HG02884 (cell line): ENCODE data around the gene ZNF860.
A peak's percentile ranks its signal among the peaks of the same experiment; 100 is the strongest.

Source experiments
- ATAC-seq: cut with Tn5 transposase; IDR thresholded peaks from one replicate; pipeline ENCODE4 v1.9.1; 2021; ENCODE audit warnings: mild to moderate bottlenecking, moderate library complexity; ENCODE audit not compliant: unreplicated experiment

The ZNF860 gene

DNA sequence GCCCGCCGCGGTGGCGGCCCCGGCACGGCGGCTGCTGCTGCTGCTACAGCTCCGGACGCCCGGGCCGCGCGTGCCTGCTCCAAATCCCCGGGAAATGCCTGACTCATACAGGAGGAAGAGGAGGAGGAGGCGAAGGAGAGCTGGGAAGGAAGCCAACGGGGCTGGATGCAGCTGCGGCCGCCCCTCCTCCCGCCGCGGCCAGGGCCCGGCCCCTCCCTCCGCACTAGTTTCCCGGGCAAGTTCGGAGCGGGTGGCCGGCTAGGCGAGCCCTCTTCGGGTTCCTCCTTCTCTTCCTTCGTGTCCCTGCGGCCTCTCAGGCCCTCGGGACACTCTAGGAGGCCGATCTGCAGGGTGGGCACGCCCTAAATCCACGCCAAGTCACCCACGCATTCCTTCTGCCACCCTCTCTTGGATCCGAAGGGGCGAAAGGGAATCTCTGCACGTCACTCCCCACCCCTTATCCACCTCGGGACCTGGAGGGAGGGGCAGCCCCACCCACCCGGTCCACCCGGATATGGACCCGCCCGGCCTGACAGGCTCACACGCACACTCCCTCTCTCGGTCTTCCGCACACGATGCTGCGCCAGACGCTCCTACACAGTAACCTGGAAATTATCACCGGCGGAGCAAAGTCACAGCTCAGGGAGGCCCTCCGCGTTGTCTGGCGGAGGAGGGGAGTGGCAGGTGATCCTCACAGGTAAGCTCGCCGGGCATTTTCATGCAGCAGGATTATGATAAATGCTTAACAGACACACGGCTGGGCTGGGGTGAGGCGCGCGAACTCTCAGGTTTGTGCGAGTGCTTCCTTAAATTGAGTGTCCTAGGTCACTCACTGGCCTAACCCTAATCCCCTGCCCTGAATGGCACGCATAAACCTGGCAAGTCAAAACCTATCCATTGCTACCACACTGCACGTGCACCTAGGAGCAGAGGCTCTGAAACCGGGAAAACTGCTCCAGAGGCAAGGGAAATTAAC is at the start of gene ZNF860, which contains the start of gene OSBPL10:
TSS of gene ZNF860 (plus strand) at position 545 of the 976 bp plus-strand sequence. CDS start 7,330 bp downstream, outside the sequence.
TSS of gene OSBPL10 (minus strand) at position 57 of the 976 bp plus-strand sequence. CDS start 83 bp downstream, outside the sequence.
- ATAC-seq, result peak; percentile 27

DNA sequence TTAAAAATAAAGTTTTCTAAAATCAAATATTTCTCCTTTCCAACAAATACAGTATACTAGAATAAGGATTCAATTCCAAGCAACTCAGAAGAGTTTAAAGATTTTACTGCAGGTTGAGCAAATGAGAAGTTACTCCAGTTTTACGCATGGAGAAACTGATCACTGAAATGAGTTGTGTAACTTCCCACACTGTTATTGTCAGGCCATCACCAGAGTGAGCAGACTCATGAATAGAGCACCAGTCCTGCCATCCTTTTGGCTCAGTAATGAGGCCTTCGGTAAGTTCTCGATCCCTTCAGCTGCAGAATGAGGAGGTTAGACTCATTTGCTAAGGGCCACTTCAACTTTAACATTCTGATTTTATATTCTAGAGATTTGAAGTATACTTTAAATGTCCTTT is 48.6 kb upstream of the ZNF860 start:
- ATAC-seq, result no peak

DNA sequence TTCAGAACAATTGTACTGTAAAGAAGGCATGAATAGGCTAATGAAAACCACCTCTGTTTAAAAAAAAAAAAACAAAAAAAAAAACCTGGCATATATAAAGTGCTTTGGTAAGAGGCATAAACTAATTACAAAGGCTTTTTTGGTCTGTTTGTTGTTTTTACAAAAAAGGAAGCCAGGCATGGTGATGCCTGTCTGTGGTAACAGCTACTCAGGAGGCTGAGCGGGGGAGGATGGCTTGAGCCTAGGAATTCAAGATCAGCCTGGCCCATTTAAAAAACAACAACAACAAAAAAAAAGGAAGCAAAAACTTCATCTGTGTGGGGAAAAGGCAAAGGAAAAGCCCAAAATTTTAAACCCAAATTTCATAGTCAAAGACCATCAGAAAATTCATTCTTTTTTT is 47.5 kb upstream of the ZNF860 start:
- no peak for ATAC-seq

DNA sequence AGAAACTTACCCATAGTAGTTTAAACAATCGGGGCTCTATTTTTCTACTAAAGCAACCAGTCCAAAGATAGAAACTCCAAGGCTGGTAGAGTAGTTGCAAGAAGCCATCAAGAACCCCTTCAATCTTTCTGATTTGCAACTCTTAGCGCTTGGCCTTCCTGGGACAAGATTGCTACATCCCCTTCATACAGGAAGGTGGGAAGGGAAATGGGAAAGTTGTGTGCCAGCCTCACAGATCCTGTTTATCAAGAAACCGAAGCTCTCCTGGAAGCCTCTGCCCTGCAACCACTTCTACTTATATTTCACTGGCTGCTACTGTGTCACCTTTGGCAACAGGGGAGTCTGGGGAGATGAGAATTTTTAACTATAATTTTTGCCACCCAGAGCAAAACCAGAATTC is 46.7 kb upstream of the ZNF860 start:
- ATAC-seq, result no peak

DNA sequence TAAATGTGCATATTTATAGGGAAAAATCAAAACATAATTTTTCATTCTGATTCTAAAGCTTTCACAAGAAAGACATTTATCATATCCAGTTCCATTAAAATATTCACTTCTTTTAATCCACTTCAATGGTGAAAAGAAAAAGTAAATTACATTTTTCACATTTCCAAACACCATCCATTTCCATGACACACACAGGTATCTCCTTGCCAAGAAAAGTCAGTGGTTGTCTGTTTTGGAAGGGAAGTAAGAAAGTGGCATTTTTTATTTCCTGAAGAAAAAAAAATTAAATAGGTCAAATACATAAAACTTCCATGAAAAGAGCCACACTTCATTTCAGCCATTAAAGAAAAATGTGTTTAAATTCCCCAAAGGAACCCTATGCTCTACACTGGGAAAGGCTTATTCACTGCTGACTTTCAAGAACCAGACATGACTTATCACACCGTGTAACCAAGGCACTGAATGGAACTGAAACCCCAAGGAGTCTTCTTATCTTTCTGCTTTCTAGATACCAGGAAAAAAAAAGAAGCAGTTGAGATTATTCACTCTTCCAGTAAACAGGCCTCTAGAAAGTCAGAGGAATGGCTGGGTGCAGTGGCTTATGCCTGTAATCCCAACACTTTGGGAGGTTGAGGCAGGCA is 45.0 kb upstream of the ZNF860 start:
- no peak for ATAC-seq

DNA sequence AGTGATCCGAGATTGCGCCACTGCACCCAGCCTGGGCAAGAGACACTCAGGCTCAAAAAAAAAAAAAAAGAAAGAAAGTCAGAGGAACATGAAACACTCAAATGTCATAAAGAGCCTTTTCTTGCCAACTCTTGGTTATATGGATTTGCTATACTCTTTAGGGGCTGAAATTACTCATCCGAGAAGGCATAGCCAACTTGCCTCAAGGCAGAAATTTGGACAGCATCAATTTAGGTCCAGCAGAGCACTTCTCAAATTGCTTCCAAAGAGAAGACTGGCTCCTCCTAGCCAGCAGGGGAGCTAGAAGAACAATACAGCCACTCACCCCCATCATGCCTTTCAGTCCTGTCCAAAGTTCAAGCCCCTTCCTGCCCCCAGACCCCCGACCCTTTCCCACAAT is 44.3 kb upstream of the ZNF860 start:
- ATAC-seq, result no peak

DNA sequence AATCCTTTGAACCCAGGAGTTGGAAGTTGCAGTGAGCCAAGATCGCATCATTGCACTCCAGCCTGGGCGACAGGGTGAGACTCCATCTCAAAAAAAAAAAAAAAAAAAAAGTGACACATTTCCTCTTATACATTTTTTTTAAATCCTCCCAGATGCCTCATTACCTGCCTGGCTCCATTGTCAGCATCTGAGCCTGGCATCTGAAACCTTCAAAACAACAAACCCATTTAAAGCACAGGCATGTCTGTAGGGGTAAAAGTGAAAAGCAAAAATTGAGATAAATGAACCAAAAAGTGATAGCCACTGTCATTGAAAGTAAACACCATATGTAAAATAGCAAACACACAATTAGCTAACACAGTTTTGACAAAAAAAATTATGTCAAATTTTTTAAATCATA is 39.1 kb upstream of the ZNF860 start:
- no peak for ATAC-seq

DNA sequence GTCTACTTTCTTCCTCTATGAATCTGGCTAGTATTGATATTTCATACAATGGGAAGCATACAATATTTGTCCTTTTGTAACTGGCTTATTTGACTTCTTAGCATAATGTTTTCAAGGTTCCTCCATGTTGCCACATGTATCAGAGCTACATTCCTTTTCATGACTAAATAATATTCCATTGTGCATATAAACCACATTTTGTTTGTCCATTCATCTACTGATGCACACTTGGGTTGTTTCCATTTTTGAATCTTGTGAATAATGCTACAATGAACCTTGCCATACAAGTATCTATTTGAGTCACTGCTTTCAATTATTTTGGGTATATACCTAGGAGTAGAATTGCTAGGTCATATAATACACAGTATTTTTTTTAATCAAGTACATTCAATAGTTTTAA is 38.5 kb upstream of the ZNF860 start:
- ATAC-seq, result no peak

DNA sequence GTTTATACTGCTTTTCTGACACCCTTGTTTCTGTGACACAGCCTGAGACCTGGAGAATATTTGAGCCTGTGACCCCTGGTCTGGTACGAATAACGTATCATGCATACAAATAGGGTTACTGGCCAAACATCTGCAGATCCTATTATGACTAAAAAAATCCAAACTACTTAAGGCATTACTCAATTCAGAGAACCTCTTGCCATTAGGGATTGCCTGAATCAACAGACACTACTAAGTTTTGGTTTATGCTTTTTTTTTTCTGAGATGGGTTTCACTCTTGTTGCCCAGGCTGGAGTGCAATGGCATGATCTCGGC is 35.9 kb upstream of the ZNF860 start:
- peak; percentile 36 for ATAC-seq

DNA sequence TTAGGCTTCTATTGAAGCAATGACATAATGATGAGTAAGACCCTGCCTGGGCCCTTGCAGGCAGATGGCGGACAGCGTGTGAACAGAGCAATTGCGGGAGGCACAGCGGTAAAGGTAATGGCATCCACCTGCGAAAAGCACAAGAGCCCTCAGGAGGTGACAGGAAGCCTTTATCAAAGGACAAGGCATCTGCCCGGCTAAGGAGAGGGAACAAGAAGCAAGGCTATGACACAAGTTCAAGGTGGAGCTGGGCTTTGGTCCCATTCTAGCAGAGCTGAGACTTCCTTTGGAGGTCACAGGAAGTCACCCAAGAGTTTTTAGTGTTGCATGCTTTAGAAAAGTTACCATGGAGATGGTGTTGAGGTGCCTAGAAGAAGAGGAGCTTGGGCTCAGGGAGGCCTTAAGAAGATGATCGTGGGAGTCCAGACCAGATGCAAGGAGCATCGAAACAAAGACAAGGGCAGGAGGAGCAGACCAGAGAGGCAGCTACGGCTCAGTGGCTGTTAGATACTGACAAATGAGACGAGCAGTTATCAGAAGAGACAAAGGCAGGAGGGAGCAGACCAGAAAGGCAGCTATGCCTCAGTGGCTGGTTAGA is 35.0 kb upstream of the ZNF860 start:
- peak; percentile 42 for ATAC-seq

DNA sequence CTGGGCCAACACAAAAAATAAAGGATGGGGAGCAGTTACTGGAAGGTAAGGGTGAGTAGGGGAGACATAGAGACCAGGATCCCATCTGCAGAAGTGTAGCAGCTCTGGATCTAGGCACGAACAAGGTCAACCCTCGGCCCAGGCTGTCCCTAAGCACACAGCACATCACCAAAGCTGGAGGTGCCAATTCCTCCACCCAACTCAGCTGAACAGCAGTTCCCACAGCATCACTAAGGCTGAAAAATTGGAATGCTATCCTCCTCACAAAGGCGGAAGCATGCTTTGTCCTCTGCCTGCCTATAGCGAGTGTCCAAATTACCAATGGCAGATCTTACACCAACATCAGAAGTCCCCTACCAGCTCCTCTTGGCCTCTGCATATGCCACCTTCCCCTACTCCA is 34.4 kb upstream of the ZNF860 start:
- ATAC-seq, result no peak

DNA sequence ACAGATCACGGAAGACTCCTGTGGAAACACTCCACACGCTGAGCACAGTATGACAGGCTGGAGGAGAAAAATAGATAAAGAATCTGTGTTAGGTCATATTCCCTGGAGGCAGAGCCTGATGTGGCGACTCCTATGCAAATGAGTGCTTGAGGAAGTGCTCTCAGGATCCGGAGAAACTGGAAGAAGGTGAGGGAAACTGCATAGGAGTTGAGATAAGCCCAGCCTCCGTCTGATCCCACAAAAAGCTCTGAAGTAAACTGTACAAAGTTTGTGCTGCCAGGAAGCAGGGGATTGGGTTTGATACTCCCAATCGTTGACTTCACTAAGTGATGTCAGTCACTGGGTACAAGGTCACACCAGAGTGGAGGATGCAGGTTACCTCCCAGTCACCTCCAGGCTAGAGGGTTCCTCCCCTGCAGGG is 33.9 kb upstream of the ZNF860 start:
- no peak for ATAC-seq

DNA sequence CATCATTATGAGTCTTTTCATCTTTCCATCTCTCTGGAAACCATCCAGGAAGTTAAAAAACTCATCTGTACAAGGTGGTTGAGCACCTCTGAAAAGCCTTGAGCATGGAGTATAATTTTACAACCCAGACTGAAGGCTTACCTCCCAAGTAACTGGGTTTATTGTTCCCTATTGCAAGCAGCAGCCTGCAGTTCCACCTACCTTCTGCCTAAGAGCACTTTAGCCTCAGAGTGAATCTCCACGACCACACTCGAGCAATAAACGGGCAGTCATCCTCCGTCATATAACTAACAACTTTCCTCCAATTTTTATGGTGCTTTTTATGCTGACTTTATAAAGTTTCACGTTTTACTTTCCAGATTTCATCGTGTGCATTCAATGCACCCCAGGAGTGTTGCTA is 33.3 kb upstream of the ZNF860 start:
- ATAC-seq, result no peak

DNA sequence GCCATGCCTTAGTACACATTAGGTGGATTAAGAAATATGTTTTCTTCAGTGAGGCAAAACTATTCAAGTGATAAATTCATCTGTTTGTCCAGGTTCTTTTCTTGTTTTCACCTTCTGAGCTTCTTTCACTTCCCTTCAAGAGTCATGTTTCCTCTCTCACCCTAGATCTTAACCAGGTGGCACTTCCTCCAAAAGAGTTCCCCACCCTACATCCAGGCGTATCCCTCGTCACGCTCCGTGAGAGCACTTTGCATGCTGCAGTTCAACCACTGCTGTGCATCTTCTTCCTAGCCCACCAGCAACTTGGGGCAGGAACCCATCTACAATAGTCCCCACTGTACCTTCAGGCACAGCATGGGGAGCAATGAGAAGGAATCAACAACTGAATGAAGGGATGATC is 29.3 kb upstream of the ZNF860 start:
- ATAC-seq, result peak; percentile 86

DNA sequence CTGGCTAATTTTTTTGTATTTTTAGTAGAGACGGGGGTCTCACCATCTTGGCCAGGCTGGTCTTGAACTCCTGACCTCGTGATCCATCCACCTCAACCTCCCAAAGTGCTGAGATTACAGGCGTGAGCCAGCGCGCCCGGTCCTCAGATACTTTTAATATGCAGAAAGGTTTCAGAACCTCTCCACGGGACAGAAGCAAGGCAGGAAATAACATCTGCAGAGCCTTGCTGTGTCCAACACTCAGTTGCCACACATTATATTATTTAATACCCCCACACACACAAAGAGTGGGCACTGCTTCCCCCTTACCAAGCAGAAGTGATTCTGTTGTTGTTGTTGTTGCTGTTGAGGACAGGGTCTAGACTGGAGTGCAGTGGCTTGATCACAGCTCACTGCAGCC is 28.5 kb upstream of the ZNF860 start:
- no peak for ATAC-seq

DNA sequence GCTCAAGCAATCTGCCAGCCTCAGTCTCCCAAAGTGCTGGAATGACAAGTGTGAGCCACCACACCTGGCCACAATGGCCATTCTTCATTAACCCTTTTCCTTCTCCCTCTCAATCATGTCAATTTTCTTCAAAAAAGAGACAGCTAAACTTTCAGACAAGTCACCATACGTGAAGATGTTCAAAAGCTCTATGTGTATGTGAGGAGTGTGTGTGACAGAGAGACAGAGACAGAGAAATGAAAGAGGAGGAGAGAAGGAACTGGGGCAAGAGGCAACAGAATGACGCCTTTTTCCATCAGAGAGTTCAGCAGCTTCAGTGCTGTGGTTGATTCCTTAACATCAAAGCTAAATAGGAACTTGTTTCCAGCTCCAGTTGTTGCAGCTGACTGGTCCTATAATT is 27.9 kb upstream of the ZNF860 start:
- ATAC-seq, result no peak

DNA sequence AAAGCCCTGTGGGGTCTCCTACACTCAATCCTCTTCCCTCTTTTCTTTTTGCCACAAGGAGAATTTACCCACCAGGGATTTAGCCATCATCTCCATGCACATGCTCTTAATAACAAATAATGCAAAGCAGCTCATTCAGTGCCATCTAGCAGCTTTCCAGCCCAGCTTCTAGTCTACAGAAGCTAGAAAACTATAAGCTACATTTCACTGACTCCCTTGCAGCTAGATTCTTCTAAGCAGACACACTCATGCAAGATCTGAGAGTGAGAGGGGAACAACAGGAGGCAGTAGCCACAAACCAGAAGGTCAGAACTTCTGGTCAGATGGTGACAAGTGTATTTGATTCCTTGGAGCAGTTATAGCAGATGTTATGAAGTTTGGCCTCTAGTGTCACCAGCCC is 26.0 kb upstream of the ZNF860 start:
- no peak for ATAC-seq

DNA sequence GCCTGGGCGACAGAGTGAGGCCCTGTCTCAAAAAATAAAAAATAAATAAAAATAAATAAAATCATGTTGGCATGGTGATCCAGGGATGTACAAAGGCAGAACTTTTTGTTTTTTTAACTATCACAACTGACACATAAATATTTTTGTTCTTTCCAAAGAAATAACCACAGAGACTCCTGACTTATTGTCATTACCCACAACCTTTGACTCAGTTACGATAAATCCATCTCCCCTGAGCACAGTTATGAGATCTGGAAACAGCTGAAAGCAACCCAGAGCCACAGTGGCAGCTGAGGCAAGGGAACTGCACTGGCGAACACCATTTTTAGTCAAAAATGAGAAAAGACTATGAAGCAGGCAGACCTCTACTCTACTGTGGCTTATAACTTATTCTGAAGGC is 24.4 kb upstream of the ZNF860 start:
- no peak for ATAC-seq

DNA sequence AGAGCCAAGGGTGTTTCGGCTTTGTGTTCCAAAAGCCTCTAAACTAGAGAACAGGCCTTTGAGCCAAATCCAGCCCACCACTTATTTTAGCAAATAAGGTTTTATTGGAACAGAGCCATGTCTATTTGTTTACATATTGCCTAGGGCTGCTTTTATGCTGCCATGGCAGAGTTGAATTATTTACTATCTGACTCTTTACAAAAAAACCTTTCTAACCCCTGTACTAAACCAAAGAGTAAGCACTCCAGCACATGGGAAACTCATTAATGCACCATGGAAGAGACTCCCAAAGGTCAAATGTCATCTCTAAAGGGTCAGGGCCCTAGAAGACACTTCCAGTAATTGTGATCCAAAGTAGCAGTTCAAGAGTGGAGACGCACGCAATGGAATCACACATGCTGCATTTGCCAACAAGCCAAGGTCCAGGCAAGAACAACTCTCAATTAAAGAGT is 22.8 kb upstream of the ZNF860 start:
- ATAC-seq, result no peak

DNA sequence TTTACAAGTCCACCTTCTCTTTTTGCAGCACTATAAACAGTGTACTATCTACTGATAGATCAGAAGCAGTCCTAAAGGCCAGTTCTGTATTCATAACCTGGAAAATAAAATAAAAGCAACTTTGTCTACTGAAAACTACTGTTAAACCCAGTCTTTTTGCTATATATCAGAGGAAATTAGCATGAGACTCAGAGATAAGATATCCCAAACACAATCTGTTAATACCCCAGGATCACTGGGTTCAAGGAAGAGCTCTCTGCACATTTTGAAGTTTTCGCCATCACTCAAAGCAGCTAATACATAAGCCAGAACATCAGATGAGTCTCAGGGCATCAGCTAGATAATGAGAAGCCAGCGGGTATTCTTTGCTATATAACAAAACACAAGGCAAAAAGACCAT is 22.3 kb upstream of the ZNF860 start:
- ATAC-seq, result no peak

DNA sequence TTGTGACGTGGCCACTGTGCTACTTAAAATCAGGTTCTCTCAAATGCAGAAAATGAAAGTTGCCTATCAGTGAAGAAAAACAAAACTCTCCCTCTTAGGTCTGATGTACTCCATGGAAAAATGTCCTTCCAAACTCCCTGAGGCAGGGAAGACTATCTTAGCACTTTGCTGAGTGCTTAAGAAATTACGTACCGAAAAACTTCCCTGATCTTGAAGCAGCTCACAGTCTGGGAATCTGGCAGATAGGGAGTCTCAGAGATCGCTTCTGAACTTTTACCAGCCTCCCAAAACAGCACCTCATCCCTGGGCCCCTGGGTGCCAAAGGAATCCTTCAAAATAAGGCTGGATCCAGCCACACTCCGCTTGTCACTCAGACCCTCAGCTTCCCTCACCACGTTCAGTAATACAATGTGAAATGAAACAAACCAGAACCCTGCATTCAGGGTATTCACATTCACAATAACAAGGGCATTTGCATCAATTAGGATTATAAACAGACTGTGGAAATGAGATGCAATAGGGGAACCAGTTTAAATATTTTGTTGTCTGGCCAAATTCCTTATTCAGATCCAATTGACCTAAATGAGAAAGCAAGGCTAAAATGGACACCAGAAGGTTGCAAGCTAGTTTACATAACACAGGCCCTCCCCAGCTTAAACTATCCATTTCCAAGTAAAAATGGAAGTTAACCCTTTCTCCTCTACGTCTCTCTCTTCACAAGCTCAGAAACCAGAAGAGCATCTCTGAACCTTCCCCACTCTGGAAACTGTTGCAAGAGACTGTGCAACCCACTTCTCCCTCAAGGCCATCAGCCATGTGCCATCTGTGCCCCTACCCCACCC is 21.4 kb upstream of the ZNF860 start:
- ATAC-seq, result no peak
